IMR-90 (cell line): Measurements from ENCODE around the gene VPS25. TPM values are rescaled to one million over a fixed set of nuclear protein-coding genes. Genes with fewer than 3 reads are reported as not detected.
A peak's percentile ranks its signal among the peaks of the same experiment; 100 is the strongest.

Experiments
- ATAC-seq: fragments of 200-7000 bp; cut with Tn5 transposase; 2 replicates; pipeline ENCODE4 v1.9.1; 2020; ENCODE audit warnings: low read depth, mild to moderate bottlenecking, moderate library complexity
- BruUV-seq: library from RNA; stranded (reverse); fragments of 400-500 nt; replicated peaks from 2 replicates; lab custom pipeline; 2021; lab: Mats Ljungman, UMichigan
- CTCF ChIA-PET: fragments of 300-600 bp; formaldehyde crosslinking; extraction: SDS; loops from one replicate; lab custom pipeline; 2021; ENCODE audit warnings: antibody characterized with exemption; lab: Yijun Ruan, JAX
- POLR2A ChIA-PET: fragments of 300-600 bp; sonication (Branson Sonifier 250); formaldehyde crosslinking; loops from one replicate; lab custom pipeline; 2022; ENCODE audit warnings: antibody characterized with exemption; ENCODE audit not compliant: unreplicated experiment; lab: Charles Lee
- DNase-seq: peaks from one replicate; pipeline ENCODE4 v3.0.0; 2013
- H2AFZ ChIP-seq: replicated peaks from 2 replicates; pipeline ENCODE3; 2013; ENCODE audit warnings: low read length, mild to moderate bottlenecking; ENCODE audit not compliant: poor library complexity
- H2AK5ac ChIP-seq: 2 replicates; pipeline ENCODE4 v1.6.1; 2013; ENCODE audit warnings: low read depth, low read length, inconsistent platforms
- H2AK9ac ChIP-seq: replicated peaks from 2 replicates; pipeline ENCODE3; 2013; ENCODE audit warnings: mild to moderate bottlenecking, low read depth, low read length, moderate library complexity; ENCODE audit not compliant: poor library complexity
- H2BK120ac ChIP-seq: 2 replicates; pipeline ENCODE4 v1.6.1; 2013; ENCODE audit warnings: low read depth, low read length, inconsistent platforms
- H2BK15ac ChIP-seq: 3 replicates; pipeline ENCODE4 v1.6.1; 2013; ENCODE audit warnings: low read depth, low read length, inconsistent platforms
- H2BK20ac ChIP-seq: 2 replicates; pipeline ENCODE4 v1.6.1; 2013; ENCODE audit warnings: low read depth, mild to moderate bottlenecking, inconsistent platforms, low read length, moderate library complexity
- H2BK5ac ChIP-seq: 2 replicates; pipeline ENCODE4 v1.6.1; 2013; ENCODE audit warnings: mild to moderate bottlenecking, low read depth, low read length, inconsistent platforms; ENCODE audit not compliant: poor library complexity, severe bottlenecking
- H3K14ac ChIP-seq: replicated peaks from 2 replicates; pipeline ENCODE4 v1.6.1; 2013; ENCODE audit warnings: low read depth, low read length, inconsistent platforms
- H3K18ac ChIP-seq: 2 replicates; pipeline ENCODE4 v1.6.1; 2013; ENCODE audit warnings: low read depth, low read length, control low read depth
- H3K23ac ChIP-seq: 2 replicates; pipeline ENCODE4 v1.6.1; 2013; ENCODE audit warnings: low read depth, low read length, inconsistent platforms
- H3K27ac ChIP-seq: 2 replicates; pipeline ENCODE4 v1.5.1; 2013; ENCODE audit warnings: mild to moderate bottlenecking, control low read depth, low read length; ENCODE audit not compliant: insufficient read depth
- H3K27me3 ChIP-seq: 2 replicates; pipeline ENCODE4 v1.6.1; 2013; ENCODE audit warnings: low read length; ENCODE audit not compliant: control insufficient read depth, insufficient read depth
- H3K36me3 ChIP-seq: 2 replicates; pipeline ENCODE4 v1.6.1; 2013; ENCODE audit warnings: low read length, mixed read lengths; ENCODE audit not compliant: control insufficient read depth, insufficient read depth
- H3K4ac ChIP-seq: 2 replicates; pipeline ENCODE4 v1.6.1; 2013; ENCODE audit warnings: low read depth, low read length, inconsistent platforms
- H3K4me1 ChIP-seq: 2 replicates; pipeline ENCODE4 v1.6.1; 2013; ENCODE audit warnings: low read length, mixed read lengths; ENCODE audit not compliant: control insufficient read depth, insufficient read depth
- H3K4me2 ChIP-seq: 2 replicates; pipeline ENCODE4 v1.6.1; 2013; ENCODE audit warnings: low read depth, mild to moderate bottlenecking, control low read depth, low read length, moderate library complexity
- H3K4me3 ChIP-seq: 2 replicates; pipeline ENCODE4 v1.5.1; 2013; ENCODE audit warnings: low read depth, mild to moderate bottlenecking, control low read depth, low read length, moderate library complexity; ENCODE audit not compliant: insufficient read depth
- H3K56ac ChIP-seq: 2 replicates; pipeline ENCODE4 v1.6.1; 2013; ENCODE audit warnings: low read length, inconsistent platforms; ENCODE audit not compliant: insufficient read depth; ENCODE audit errors: extremely low read depth
- H3K79me1 ChIP-seq, 2 experiments: 2 replicates each; pipeline ENCODE4 v1.6.1; 2013; ENCODE audit warnings: low read length in 2 of 2, inconsistent platforms in 1 of 2, low read depth in 1 of 2
- H3K9ac ChIP-seq: 2 replicates; pipeline ENCODE4 v1.6.1; 2013; ENCODE audit warnings: low read depth, low read length, control low read depth
- H3K9me1 ChIP-seq: 2 replicates; pipeline ENCODE4 v1.6.1; 2013; ENCODE audit warnings: low read length, inconsistent platforms; ENCODE audit not compliant: insufficient read depth
- H3K9me3 ChIP-seq: 2 replicates; pipeline ENCODE4 v1.6.1; 2013; ENCODE audit warnings: low read length; ENCODE audit not compliant: control insufficient read depth, insufficient read depth
- H4K20me1 ChIP-seq: 2 replicates; pipeline ENCODE4 v1.6.1; 2013; ENCODE audit warnings: low read length, inconsistent platforms; ENCODE audit not compliant: insufficient read depth
- H4K5ac ChIP-seq: 2 replicates; pipeline ENCODE4 v1.6.1; 2013; ENCODE audit warnings: mild to moderate bottlenecking, low read depth, low read length, control low read depth
- H4K8ac ChIP-seq, 2 experiments: 2 replicates each; pipeline ENCODE4 v1.6.1; 2013; ENCODE audit warnings: low read depth in 2 of 2, low read length in 2 of 2, control low read depth in 1 of 2, inconsistent platforms in 1 of 2
- H4K91ac ChIP-seq: 2 replicates; pipeline ENCODE4 v1.6.1; 2013; ENCODE audit warnings: low read depth, low read length, inconsistent platforms; ENCODE audit not compliant: insufficient read depth
- CEBPB ChIP-seq: IDR thresholded peaks from 2 replicates; pipeline ENCODE4 v1.6.1; 2012; ENCODE audit warnings: low read depth, low read length, improper control_type of control experiment
- FOS ChIP-seq: fragments of 150-350 bp; IDR thresholded peaks from 2 replicates; pipeline ENCODE4 v1.6.1; 2016; ENCODE audit warnings: low read depth, low read length
- MXI1 ChIP-seq: IDR thresholded peaks from 2 replicates; pipeline ENCODE4 v1.6.1; 2012; ENCODE audit warnings: low read depth, mild to moderate bottlenecking, low read length, moderate library complexity, borderline replicate concordance
- RFX5 ChIP-seq: IDR thresholded peaks from 2 replicates; pipeline ENCODE4 v1.8.0; 2012; ENCODE audit warnings: low read depth, mild to moderate bottlenecking, low read length, moderate library complexity
- WGBS, 2 experiments: methylation state at CpG; one replicate each; pipeline versions ENCODE4 v1.1.5 to v1.1.7; 2013; ENCODE audit warnings: missing lambda C conversion rate in 2 of 2; ENCODE audit not compliant: insufficient read length in 1 of 2; ENCODE audit errors: extremely low coverage in 2 of 2; 5-methylcytosine and 5-hydroxymethylcytosine counted together
- dilution Hi-C: fragments of 300-500 bp; cut with HindIII; formaldehyde crosslinking; loops from one replicate; pipeline ENCODE4 v1.14.3; 2018; ENCODE audit warnings: low sequenced_read_pairs; ENCODE audit not compliant: unreplicated experiment
- in situ Hi-C: fragments of 300-500 bp; cut with MboI; formaldehyde crosslinking; loops from 3 replicates; pipeline ENCODE4 v1.14.3; 2019; ENCODE audit warnings: low sequenced_read_pairs, inconsistent platforms, mixed read lengths
- intact Hi-C: fragments of 100-400 bp; cut with micrococcal nuclease; formaldehyde crosslinking; loops from 2 replicates; pipeline ENCODE4 v1.10.0; 2022
- polyA plus RNA-seq, 3 experiments: library from polyadenylated mRNA; depleted of rRNA; stranded (reverse); fragments of >200 nt; gene quantifications; 2 replicates each; pipeline ENCODE4 v1.2.3, GENCODE V29; 2012; ENCODE audit warnings: low replicate concordance in 1 of 3
- total RNA-seq: library from RNA; depleted of rRNA; stranded (reverse); fragments of >200 nt; gene quantifications from 2 replicates; pipeline ENCODE4 v1.2.3, GENCODE V29; 2012

VPS25 gene
- total and polyA plus RNA-seq, 2 of the 4 experiments (the other 2 are of a cell fraction), result 71.3 to 130 TPM

GRCh38 chr17:42783062-42783790, 10.0 kb downstream of the VPS25 start:
- Histone ChIP-seq H3K4ac (peak overlapping the region; percentile 92), H3K4me2 (peak overlapping the region; percentile 30), H3K18ac (no peak overlapping the region), H3K23ac (peak overlapping the region; percentile 73), H2BK20ac (peak overlapping the region; percentile 99), H3K56ac (no peak overlapping the region), H3K14ac (peak overlapping the region; percentile 90), H3K27me3 (no peaks in the 10 kb centered on the region), H2BK120ac (peak overlapping the region; percentile 93), H2BK5ac (peak overlapping the region; percentile 59), H3K9ac (no peak overlapping the region), H3K9me3 (no peaks in the 10 kb centered on the region), H4K91ac (peak overlapping the region; percentile 90), H2AFZ (peak overlapping the region; percentile 85), H4K20me1 (no peaks in the 10 kb centered on the region), H2BK15ac (peak overlapping the region; percentile 4), H3K4me1 (peaks cover 26% of the 10 kb centered on the region), H3K9me1 (peaks cover 31% of the 10 kb centered on the region), H4K8ac (peak overlapping the region; percentile 0 to 86; a peak in 3 of 4 replicates), H3K36me3 (peaks cover 14% of the 10 kb centered on the region), H2AK5ac (peak overlapping the region; percentile 99), H3K27ac (no peak overlapping the region; the same call in 1 of the 2 replicates), H3K4me3 (no peak overlapping the region), H4K5ac (peak overlapping the region; percentile 14; the same call in 1 of the 2 replicates), H3K79me1 (peaks cover 0 to 47% of the 10 kb centered on the region in 2 experiments), H2AK9ac (peak overlapping the region; percentile 98)
- peak; percentile 83 for DNase-seq
- WGBS, 2 experiments, result 24% methylated on average over 6 of the region's 9 CpGs; no CpG with 5 or more reads in 1 of the 2 experiments
- in situ Hi-C loops (no loop called here), intact Hi-C loops (no loop called here), dilution Hi-C loops (no loop called here)
- ChIA-PET POLR2A (no interaction called here), CTCF (interaction anchor here (0.5 kb wide), 1 partner anchor 201 kb away, joined by 4 read pairs; no protein-coding TSS in a partner anchor)
- BruUV-seq, result no TSS peak
- peak; percentile 47 for ATAC-seq
- TF ChIP-seq CEBPB, result peak; percentile 48; the same call in 1 of the 2 replicates
- TF ChIP-seq MXI1, result no peak
- peak; percentile 37; the same call in 1 of the 2 replicates for TF ChIP-seq FOS
- TF ChIP-seq RFX5, result no peak
